ENCODE measurements around the gene NBAS.

GRCh38 chr2:15284614-15285013 is 276.5 kb downstream of the NBAS start:
- TF ChIP-seq JUN (IDR thresholded peaks at IDR 0.05; ENCODE audit: borderline replicate concordance, low read depth, low read length) (no peak), JUN (CRISPR knock-in tag; IDR thresholded peaks at IDR 0.05; ENCODE audit: borderline replicate concordance) (no peak), NCOA1 (IDR thresholded peaks at IDR 0.05; ENCODE audit: low read depth) (no peak)

Measured in K562 (cell line).